ENCODE data around the gene NKIRAS2.

- TF ChIP-seq CTCF (IDR thresholded peaks at IDR 0.05) (no peak), POLR2A (IDR thresholded peaks at IDR 0.05) (no peak), POLR2AphosphoS5 (IDR thresholded peaks at IDR 0.05; ENCODE audit: insufficient read depth in 1 of 2, low read depth in 1 of 2) (peak in 1 of 2 donors; percentile 28)
Measured at GRCh38 chr17:42005166-42005565, 14.7 kb upstream of the NKIRAS2 start.
